Pulmonary artery endothelial cell (primary cell): ENCODE measurements around the gene ADGRB2. TPM values are rescaled to one million over a fixed set of nuclear protein-coding genes. Genes with fewer than 3 reads are reported as not detected.

ENCODE experiments used
- DNase-seq: peaks from one replicate; pipeline ENCODE4 v3.0.0-alpha.2; 2011; ENCODE audit warnings: low read depth, low spot score
- total RNA-seq: library from RNA; depleted of rRNA; stranded (reverse); fragments of >200 nt; gene quantifications from 2 replicates; pipeline ENCODE4 v1.2.3, GENCODE V29; 2014

ADGRB2 gene
- total RNA-seq, 1 donor from 2014 or later, result 0.92 TPM

GRCh38 chr1:31782421-31783410 lies 18.6 kb upstream of the ADGRB2 start:
- no peak for DNase-seq

GRCh38 chr1:31781756-31782371 lies 17.7 kb upstream of the ADGRB2 start:
- DNase-seq, result no peak

DNA sequence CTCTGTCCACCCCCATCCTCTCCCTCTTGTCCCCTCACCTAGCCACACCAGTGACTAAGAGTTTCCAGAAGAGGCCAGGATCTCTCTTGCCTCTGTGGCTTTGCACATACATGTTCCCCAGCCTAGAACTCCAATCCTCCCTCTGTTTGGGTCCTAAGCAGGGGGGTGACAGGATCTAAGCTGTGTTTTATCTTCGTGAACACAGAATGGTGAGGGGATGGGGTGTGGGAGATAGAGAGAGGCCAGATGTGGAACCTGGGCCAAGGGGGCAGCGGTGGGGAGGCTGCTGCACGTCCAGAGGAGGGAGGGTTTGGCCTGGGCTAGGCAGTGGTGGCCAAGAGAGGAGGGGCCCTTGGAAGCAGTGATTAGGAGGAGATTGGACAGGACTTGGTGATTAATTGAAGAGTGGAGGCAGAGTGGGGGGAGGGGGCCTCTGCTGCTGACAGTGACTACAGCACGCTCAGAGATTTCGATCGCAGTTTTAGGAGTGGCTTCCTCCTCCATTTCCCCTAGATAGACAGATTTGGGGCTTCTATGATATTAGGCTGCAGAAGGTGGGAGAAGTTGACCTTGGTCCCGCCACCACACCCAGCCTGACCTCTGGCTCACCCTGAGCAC lies 17.1 kb upstream of the ADGRB2 start:
- DNase-seq, result no peak

GRCh38 chr1:31780632-31781031 lies 16.5 kb upstream of the ADGRB2 start:
- no peak for DNase-seq

- no peak for DNase-seq
Observed at GRCh38 chr1:31779687-31780086, 15.5 kb upstream of the ADGRB2 start.

GRCh38 chr1:31778763-31779488 lies 14.8 kb upstream of the ADGRB2 start:
- no peak for DNase-seq

- no peak for DNase-seq
Observed at GRCh38 chr1:31776516-31776915, 12.4 kb upstream of the ADGRB2 start.

- no peak for DNase-seq
Observed at GRCh38 chr1:31776032-31776431, 11.9 kb upstream of the ADGRB2 start.

DNA sequence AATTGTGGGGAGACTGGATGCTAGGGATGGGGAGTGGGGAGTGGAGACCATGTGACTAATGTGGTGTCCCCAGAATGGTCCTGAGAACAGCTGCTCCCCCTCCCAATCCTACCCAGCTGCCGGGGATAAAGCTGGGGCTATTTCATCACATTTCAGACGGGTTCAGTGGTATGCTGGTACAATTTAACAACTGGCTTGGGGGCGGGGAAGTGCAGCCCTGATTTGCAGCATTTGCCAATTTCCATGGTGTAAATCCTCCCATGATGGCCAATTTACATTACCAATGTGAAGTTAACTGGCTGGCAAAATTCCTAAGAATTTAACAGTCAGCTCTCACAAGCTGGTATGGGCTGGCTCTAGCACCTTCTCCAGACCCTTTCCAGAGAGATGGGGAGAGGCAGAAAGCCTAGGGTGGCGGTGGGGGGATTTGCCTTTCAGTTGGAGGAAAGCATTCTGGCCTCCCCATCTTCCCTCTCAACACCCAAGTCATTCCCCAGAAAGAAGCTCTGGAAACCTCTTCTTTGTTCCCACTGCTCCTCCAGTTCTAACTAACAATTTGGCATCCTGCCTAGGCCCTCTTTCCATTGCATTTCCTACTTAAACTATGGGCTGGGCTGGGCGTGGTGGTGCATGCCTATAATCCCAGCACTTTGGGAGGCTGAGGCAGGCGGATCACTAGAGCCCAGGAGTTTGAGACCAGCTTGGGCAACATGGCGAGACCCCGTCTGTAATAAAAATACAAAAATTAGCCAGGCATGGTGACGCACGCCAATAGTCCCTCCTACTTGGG lies 11.3 kb upstream of the ADGRB2 start:
- DNase-seq, result no peak

DNA sequence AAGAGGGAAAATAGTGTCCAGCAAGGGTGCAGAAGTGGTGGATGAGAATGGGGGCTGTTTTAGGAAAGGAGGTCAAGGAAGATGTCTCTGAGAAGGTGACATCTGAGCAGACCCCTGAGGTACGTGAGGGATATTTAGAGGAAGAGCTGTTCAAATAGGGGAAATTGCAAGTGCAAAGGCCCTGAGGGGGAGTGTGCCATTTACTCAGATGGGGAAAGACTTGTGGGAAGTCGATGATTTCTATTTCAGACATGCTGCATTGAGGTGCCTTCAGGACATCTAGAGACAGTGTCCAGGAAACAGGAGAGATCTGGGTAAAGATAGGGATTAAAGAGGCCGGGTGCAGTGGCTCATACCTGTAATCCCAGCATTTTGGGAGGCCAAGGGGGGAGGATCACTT lies 10.4 kb upstream of the ADGRB2 start:
- DNase-seq, result no peak

DNA sequence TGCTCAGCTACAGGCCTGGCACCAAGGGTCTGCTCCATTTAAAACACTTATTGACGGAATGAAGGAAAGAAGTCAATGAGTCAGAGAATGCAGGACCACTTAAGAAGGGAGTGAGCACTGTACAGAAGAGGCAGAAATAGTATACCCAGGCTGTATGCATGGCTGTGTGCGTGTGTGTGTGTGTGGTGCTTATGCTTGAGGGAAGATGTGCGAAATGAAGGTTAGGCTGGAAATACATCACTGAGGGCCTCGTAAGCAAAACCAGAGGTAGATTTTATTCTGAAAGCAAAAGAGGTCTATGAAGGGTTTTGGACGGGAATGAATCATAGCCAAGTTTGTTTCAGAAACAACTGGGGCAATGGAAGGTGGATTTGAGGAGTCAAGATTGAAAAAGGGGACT lies 9.7 kb upstream of the ADGRB2 start:
- DNase-seq, result no peak

- DNase-seq, result no peak
Observed at GRCh38 chr1:31772669-31773248, 8.6 kb upstream of the ADGRB2 start.

DNA sequence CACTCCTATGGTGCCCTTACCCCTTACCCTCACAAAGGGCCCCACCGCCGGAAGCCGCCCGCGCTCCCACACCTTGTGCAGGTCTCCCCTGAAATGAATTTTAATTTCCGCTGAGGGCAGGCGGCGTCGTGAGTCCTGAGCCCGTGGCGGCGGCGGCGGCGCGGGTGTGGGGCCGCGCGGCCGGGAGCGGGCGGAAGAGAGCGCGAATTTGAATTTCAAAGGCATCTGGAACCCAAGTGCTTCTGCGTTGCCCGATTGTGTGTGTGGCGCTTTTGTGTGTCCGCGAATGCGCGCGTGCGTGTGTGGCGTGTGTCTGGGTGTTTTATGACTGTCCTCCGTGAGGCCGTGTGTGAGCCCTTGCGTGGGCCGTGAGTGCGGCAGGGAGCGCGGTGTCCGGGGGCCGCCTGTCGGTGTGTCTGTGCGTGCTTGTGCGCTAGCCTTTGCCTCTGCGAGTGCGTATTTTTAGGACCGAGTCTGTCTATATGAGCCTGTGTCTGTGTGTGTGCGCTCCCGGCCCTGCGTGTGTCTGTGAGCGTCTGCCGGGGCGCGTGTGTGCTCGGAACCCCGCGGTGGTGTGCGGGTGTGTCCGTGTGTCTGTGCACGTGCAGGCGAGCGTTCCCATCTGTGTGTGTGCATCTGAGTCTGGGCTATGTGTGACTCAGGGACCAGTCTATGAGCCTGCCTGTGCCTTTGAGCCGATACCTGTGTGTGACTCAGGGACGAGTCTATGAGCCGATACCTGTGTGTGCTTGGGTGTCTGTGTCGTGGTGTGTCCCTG lies 7.9 kb upstream of the ADGRB2 start:
- DNase-seq, result no peak

DNA sequence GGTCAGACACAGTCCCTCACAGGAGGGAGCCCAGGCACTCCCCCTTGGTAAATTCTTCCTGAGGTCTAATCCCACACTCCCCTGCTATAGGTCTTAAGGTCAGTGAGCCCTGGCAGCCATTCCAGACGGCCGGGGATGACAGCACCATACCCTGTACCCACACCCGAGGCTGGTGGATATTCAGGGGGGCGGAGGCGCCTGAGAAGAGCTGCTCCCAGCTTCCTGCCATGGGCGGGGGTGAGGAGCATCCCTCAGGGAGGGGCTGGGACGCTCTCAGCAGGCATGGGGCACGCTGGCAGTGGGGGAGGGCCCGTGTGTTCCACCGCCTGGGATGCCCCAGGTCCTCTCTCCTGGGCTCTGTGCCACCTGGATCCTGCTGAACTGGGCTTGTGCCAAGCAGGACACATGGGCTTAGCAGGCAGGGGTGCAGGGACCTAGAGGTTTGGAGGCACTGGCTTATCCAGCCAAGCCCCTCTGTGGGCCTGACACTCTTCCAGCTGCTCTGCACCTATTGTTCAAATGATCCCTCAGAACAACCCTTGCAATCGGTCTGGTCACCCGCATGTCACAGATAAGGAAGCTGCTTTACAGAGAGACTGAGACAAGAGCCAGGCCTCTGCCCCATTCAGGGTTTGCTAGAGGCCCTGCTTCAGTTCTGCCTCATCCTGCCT lies 5.7 kb upstream of the ADGRB2 start:
- DNase-seq, result no peak

DNA sequence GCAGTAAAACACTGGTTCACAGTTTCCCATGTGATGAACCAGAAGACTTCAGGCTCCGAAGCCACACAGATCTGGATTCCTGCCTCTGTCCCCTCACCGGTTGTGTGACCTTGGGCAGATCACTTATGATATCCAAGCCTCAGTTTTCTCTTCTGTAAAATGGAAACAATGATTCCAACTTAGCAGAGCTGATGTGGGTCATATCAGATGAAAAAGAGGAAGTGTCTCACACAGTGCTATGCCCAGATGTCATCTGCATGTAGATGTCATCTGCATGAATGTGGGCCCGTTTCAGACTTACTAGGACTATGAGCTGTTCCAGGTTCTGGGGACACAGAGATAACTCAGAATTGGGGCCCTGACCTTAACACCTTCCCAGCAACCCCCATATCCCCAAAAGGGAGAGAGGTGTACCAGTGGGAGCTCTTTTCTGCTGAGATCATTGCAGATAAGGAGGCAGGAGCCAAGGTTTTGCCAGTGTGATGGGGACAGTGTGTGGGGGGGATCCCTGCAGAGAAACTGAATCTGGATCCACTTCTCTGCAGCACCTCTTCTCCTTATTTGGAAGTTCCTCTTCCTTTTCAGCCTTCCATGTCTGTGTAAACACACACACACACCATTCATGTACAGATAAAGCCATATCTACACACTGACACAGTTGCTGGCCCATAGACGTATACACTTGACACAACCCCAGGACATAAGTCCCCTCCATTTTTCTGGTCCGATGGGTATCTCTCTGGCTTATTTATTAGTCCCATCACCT lies 5.0 kb upstream of the ADGRB2 start:
- DNase-seq, result no peak

DNA sequence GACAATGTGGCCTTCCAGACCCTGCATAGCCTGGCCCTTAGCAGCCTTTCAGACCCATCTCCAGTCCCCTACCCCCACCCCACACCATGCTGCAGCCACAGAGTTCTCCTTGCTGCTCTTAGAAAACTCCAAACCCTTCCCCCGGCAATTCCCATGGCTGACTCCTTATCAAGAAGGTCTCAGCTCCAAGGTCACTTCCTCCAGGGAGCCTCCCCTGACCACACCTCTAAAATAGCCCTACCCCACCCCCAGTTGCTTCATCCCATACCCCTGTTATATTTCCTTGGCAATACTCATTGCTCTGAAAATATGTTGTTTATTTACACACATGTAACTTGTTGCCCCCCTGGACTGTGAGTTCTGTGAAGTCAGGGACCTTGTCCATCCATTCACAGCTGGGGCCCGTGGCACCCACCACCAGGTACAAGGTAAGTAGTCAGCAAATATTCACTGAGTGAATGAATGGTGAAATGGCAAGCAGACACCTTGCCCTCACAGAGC lies 4.3 kb upstream of the ADGRB2 start:
- DNase-seq, result no peak

DNA sequence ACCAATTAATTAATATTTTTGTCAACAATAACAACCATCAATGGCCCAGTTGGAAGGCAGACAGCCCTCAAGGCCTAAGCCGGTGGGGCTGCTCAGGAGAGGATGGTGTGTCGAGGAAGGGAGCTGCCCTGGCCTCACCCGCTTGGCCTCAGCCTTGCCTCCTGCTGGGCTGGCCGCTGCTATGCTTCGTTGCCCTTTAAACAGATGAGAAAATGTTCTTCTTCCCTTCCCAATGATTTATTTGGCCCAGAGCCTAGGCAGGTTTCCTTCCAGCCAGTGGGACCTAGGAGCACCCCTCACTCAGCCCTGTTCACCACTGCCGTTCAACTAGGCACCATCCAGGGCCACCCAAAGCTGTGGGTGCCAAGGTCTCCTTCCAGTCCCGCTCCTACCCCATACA lies 3.1 kb upstream of the ADGRB2 start:
- DNase-seq, result no peak

DNA sequence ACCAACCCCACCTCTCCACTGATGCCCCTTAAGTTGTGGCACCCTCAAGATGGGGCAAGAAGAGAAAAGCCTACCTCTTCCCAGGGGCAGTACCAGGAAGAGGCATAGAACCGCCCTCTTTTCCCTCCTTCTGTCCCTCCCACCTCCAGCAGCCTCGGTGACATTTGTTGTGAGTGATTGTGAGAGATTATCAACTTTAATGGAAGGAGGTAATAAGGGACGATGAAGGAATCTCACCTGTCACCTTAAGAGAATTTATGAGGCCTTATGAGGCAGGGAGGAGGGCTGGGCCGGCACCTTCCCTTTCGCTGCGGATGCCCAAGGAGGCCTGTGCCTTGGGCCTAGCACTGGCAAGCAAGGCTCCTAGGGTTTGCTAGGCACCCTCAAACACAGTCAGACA lies 1.4 kb upstream of the ADGRB2 start:
- DNase-seq, result no peak
